IPS-18c (cell line): ENCODE results near the gene FOXF1.
A peak's percentile ranks its signal among the peaks of the same experiment; 100 is the strongest.

ENCODE experiments used
- H3K4me3 ChIP-seq: 2 replicates; pipeline ENCODE4 v1.7.0; 2013; ENCODE audit warnings: low read depth, mild to moderate bottlenecking, low read length, moderate library complexity; ENCODE audit not compliant: insufficient read depth
- H3K9me3 ChIP-seq: one replicate; pipeline ENCODE4 v1.6.1; 2013; ENCODE audit warnings: mild to moderate bottlenecking, low read length, moderate library complexity; ENCODE audit not compliant: control insufficient read depth, insufficient read depth

The FOXF1 gene

GRCh38 chr16:86499889-86500707 is 10.2 kb upstream of the FOXF1 start:
- Histone ChIP-seq H3K9me3 (no peaks in the 10 kb centered on the region), H3K4me3 (no peak overlapping the region)

- H3K4me3 ChIP-seq = no peak overlapping the region
- no peaks in the 10 kb centered on the region for H3K9me3 ChIP-seq
Observed at GRCh38 chr16:86500708-86501510, 9.4 kb upstream of the FOXF1 start.

DNA sequence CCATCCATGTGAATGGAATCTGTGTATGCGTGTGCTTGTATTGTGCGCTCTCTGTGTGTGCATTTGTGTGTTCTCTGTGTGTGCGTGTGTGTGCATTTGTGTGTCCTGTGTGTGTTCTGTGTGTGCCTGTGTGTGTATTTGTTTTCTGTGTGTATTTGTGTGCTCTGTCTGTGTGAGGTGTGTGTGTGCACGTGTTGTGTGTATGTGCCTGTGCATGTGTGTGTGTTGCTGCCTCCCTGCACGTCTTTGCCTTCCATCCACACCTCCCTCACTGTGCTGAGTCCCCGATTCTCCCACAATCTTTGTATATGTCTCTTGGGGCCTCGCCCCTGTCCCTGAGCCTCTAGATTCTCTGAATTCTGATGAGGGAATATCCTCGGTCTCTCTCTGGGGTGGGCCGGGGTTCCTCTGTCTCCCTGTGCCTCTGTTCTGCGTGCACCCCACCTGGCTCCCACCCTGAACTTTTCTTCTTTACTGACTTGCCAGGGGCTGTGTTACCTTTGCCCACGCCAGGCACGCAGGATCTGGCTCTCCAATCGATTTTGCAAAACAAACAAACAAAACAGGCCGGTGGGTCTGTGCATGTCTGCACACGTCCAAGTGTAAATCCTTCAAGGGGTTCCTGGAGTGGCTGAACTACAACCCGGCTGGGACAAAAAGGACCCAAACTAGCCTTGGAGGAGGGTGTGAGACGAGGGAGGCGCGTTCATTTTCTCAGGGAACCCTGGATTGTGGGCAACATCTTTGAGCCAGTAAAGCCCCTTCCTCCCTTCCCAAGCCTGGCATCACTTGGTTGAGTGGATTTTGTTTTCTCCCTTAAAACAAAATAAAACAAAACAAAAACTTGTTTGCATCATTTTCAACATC is 8.1 kb upstream of the FOXF1 start:
- H3K4me3 ChIP-seq = no peak overlapping the region
- H3K9me3 ChIP-seq = no peaks in the 10 kb centered on the region

- Histone ChIP-seq H3K4me3 (no peak overlapping the region), H3K9me3 (no peaks in the 10 kb centered on the region)
Observed at GRCh38 chr16:86502856-86503748, 7.2 kb upstream of the FOXF1 start.

- H3K4me3 ChIP-seq = no peak overlapping the region
- H3K9me3 ChIP-seq = no peaks in the 10 kb centered on the region
Observed at GRCh38 chr16:86503830-86504229, 6.5 kb upstream of the FOXF1 start.

DNA sequence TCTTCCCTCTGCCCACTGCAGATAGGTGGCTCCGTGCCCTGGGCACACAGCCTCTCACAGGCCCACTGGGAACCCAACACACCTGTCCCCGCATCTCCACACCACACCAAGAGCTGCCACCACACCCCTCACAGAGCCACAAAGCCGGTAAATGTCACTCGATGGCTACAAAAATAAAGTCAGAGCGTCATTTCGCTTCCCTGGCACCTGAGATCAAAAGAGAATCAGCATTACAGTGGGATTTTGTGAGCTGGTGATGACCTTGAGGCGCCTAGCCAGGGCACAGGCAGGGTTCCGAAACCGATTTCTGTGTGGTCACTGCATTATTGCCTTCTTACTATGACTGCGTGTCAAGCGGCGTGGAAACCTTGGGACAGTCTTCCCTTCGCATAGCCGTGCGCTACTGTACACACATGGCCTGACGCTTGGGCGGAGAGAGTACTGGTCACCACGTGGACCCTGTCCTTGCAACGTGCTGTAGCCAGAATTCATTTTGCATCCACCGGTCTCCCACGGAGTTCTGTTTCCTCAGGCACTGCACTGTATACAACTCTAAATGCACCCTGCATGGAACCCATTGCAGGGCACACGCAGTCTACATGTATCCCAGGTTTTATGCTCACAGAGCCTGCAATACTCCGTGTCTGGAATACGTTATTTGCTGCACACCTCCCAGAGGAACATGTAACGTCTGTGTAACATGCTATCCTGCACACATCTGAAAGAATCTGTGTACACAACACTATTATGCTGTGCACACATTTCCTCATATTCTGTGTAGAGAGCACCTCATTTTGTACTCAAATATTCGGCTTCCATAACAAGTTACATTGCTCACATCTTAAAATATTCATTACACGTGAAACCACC is 5.8 kb upstream of the FOXF1 start:
- H3K4me3 ChIP-seq = peak overlapping the region; percentile 4; the same call in 1 of the 2 replicates

GRCh38 chr16:86505185-86505898 is 5.0 kb upstream of the FOXF1 start:
- H3K4me3 ChIP-seq = peak overlapping the region; percentile 4; the same call in 1 of the 2 replicates

More for the DNA sequence above, 5.8 kb upstream of the FOXF1 start:
- no peaks in the 10 kb centered on the region for H3K9me3 ChIP-seq

GRCh38 chr16:86505899-86506864 is 4.1 kb upstream of the FOXF1 start:
- Histone ChIP-seq H3K9me3 (no peaks in the 10 kb centered on the region), H3K4me3 (no peak overlapping the region)

More at GRCh38 chr16:86505185-86505898, 5.0 kb upstream of the FOXF1 start:
- H3K9me3 ChIP-seq = no peaks in the 10 kb centered on the region

DNA sequence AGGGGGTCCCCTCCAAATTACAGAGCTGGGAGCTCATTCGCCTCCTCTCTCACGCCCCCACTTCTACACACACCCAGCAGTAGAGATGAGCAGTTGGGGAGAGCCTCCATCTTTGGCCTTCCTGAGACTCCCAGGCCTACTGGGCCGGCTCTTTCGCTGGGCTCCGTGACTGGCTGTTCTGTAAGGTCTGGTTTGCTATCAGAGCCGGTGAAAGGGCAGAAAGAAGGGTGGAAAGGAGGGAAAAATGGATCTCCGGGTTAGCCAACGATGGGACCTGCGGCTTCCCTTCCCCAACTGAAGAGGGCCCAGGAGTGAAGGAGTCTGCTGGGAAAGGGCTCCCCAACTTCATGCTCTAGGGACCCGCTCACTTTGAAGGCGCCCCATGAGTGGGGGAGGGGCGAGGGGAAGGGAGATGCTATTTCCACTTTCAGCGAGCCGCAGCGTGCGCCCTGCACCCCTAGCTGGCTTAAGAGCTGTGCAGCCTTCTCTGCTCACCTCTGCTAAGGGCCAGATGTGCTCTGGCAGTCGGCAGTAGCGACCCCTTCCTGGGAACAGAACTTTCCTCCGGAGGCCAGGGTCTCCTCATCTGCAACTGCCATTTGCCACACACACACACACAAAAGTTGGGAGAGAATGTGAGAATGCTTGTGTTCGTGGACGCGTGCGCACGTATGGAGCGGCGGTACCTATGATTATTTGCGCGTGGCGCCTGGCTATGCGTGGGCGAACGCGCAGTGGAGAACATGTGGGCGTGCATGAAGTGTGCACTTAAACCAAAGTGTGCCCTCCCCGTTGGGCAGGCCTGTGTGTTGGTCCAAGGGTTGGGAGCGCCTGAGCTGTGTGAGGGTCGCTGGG is 2.9 kb upstream of the FOXF1 start:
- H3K4me3 ChIP-seq = no peak overlapping the region
- H3K9me3 ChIP-seq = no peaks in the 10 kb centered on the region

- Histone ChIP-seq H3K4me3 (peak overlapping the region; percentile 51; the same call in 1 of the 2 replicates), H3K9me3 (no peaks in the 10 kb centered on the region)
Observed at GRCh38 chr16:86508028-86508946, 2.0 kb upstream of the FOXF1 start.

DNA sequence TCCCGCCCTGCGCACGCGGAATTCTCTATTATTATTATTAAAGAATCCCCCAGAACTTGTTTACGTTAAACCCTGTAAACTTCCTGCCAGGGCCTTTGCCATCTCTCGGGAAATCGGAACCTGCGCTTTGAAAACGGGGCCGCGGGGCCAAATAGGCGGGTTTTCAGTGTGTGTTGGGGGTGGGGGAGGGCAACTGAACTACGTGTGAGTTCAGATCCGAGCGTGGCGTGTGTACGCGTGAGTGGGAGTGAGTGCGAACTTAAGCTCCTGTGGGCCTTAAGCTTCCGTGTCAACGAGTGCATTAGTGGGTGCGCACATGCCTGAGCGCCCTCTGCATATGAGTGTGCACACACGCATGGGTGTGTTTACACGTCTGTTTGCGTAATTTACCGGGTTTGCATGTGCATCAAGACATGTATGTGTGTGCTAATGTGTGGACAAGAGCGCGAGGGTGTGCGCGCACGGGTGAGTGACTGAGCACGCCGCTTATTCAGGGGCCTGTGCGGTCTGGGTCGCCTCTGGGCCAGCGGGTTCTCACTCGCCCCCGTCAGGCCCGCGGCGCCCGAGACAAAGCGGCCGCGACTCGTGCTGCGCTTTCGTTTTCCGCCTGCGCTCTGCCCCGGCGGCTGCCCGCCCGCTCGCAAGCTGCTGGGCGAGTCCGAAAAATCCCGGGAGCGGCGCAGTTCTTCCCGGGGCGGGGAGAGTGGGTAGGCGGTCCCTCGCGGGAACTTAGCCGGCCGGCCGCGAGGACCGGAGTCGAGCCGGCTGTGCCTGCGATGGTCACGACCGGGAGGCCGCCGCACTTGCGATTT is 1.2 kb upstream of the FOXF1 start:
- H3K9me3 ChIP-seq = no peaks in the 10 kb centered on the region
- peak overlapping the region; percentile 51; the same call in 1 of the 2 replicates for H3K4me3 ChIP-seq
